GM21390 (cell line): ENCODE results near the gene DENND1A.

Experiments
- ATAC-seq: cut with Tn5 transposase; IDR thresholded peaks from one replicate; pipeline ENCODE4 v1.9.1; 2021; ENCODE audit not compliant: unreplicated experiment

Gene DENND1A

DNA sequence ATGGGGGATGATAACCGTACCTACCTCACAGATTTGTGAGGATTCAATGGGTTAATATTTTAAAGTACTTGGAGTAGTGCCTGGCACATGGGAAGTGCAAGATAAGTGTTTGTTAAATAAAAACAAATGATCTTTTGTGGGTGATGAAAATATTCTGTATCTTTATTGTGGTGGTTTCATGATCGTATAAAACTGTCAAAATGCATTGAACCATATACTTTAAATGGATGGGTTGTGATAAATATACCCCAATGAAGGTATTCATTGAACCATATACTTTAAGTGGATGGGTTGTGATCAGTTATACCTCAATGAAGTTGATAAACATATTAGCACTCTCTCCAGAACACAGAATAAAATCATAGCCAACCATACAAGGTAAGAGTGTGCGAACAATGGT lies 339.4 kb downstream of the DENND1A start:
- no peak for ATAC-seq

DNA sequence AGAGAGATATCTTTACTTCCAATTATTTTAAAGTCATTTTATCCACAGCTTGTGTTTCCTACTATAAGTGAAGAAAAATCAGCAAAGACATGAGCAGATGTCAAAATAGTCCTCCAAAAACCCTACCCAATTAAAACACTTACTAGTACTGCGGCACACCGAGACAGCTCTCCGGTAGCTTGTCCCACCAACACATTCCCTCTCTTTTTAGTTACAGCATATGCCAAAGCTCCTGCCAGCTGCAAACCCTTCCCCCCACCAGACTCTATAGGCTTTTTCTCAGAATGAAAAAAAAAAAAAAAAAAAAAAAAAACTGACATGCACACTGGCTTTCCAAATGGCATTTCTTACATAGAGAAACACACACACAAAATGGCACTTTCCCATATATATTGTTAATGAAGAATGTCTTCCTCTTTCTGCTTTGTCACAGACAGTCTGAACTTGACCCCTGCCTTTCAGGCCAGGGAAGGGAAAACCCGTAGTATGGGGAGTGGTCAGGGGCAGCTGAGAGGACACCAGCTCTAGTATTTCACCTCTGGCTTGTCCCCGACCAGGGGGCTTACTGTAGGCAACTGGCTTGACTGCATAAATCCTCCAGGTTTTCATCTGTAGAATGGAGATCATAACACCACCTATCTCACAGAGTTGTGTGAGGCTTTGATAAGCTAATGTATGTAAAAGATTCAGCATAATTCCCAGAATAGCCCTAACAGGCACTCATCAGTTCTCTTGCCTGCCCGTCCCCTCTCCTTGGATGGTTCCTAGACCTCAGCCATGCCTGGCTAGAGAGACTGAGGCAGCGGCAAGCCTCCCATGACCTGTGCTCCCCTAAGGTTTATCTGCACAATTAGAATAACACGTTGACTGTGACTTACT lies 340.3 kb downstream of the DENND1A start:
- no peak for ATAC-seq

DNA sequence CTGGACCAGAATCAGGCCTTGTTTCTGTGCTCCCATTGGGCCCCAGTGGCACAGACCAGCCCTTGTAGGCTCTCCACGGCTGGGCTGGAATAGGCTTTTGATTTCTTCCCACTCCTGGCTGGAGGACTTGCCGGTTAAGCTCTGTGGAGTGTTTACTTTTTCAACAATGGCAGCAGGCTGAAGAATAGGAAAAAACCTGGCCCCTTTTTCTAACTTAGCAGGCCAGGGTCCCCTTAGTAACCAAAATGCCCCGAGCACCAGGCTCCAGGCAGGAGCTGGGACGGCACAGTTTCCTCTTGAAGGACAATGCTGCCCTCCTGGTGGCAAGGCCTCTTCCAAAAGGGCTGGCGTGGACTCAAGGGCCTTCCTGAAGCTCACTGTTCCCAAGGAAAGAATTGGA lies 343.7 kb downstream of the DENND1A start:
- no peak for ATAC-seq

DNA sequence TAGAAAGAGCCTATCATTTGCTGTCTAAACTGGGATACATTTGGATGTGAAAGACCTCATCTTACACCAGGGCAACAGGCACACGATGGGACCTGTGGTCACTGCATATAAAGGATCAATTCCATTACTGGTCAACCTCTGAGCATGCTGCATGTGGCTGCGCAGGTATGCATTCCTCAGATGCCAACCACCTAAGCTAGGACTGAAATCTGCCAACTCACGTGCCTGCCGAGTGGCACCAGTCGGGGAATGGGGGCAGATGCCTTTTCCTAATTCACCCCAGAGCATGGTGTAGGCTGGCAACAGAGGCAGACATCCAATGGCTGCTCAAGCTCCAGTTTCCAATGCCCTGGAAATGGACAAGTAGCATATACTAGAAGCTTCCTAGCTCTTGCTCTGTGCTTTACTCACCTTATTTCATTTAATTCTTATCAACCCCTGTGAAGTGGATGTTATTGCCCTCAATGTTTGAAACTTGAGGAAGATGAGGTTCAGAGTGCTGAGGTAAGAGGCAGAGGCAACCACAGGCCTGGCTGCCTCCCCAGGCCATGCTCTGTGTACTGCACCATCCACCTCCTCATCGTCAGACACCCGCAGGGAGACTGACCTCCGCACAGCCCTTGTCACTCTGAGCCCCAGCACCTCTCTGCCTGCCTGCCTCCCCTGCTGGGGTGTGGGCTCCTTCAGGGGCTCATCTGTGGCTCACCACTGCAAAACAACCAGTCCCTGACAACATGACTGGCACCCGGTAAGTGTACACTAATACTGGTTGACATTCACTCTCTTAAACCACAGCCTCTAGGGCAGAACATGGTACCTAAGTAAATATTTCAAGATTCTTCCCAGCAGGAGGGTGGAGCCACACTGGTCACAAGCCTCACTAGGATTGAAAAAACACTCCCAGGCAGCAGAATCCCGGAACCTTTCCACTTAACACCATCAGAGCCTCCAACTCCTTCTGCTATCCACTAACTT lies 345.4 kb downstream of the DENND1A start:
- ATAC-seq, result no peak

DNA sequence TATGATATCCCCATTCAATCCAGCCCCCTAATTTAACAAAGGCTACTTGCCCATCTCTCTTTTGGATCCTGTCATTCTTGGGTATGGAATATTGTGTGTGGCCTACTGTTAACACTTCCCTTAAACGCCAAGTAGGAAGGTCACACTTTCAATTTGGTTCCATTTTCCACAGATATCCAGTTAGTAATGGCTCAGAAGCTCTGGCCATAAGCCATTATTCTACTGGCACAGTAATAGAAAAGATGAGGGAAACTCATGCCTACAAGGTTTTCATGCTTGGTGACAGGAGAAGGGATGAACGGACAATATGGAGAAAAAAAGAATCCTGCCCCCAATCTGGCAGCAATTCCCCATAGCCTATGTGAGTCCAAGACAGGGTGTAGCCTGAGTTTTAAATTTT lies 346.3 kb downstream of the DENND1A start:
- no peak for ATAC-seq

DNA sequence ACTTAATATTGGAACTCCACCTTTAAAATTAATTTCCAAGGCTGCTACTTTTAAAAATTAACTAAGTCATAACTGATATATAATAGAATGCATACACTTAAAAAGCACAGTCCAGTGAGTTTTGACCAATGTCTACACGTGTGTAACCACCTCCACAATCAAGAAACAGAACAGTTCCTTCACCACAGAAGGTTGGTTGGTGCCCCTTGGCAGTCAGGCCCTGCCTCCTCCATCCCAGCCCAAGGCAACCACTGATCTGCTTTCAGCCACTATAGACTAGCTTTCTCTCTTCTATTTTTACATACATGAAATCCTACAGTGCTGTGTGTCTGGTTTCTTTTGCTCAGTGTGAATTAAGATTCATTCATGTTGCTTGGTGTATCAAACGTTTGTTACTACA lies 358.7 kb downstream of the DENND1A start:
- peak; percentile 51 for ATAC-seq

DNA sequence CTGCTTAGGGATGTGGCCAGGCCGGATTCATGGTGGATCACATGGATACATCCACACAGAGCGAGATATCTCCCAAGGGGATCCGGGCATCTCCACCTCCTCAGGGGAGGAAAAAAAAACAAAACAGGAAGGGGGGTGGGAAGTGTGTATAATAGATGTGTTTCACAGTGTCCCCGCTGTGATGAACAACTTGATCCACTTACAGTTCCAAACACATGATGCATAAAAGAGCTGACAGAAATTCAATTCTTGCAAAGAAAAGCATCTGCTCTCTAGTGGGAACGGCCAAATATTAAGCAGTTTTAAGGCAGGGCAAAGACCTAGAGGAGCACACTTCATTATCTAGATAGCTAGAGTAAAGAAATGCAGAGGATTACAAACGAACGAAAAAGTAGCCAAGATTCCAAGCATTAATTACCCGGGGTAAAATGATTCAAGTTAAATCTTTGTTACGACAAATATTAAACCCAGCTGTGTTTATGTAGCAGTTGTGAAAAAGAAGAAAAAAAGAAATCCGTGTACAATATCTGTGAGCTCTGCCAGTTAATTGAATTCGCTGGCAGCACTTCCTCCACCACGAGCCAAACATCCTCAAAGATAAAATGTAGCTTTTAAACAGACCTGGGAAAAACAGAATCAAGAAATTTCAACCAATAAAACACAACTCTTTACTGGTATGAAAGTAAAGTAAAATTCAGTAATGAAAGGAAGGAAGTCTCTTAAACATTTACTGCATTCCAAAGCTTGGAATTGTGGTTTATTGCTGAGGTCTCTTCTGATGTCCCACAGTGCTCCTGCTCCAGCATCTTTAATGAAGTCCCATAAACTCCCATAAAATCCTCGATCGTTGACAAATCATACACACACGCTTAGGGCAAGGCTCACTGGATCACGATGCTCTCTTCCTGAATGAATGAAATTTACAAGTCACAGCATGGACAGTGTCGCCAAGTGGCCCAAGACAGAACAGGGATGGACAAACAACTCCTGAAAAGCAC lies 360.9 kb downstream of the DENND1A start:
- no peak for ATAC-seq

DNA sequence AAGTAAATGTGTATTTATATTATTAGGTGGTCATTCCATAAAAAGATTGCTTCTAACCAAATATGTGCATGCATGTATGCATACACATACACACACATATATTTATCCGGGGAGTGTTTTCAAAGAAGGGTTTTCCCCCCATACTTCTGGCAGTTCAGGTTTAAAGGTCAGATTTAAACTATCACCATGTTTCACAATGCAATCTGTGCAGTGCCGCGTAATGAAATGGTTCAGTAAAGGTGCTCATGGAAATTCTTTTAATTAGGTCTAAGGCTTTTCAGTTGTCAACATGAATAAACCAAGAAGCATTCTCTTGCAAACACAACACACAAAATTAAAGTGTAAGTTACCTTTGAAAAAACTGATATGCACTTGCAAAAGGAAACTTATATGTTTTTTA lies 362.9 kb downstream of the DENND1A start:
- ATAC-seq, result no peak

DNA sequence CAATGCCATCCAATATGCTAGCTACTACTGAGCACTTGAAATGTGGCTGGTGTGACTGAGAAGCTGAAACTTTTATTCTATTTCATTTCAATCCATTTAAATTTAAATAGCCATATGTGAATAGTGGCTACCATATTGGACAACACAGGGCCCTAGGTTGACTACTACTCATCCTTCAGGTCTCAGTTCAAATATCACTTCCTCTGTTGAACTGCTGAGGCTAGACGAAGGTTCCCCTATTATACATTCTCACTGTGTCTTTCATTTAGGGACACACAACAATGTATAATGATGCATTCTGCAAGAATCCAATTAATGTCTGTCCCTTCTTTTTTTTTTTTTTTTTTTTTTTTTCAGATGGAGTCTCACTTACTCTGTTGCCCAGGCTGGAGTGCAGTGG lies 365.3 kb downstream of the DENND1A start:
- no peak for ATAC-seq

DNA sequence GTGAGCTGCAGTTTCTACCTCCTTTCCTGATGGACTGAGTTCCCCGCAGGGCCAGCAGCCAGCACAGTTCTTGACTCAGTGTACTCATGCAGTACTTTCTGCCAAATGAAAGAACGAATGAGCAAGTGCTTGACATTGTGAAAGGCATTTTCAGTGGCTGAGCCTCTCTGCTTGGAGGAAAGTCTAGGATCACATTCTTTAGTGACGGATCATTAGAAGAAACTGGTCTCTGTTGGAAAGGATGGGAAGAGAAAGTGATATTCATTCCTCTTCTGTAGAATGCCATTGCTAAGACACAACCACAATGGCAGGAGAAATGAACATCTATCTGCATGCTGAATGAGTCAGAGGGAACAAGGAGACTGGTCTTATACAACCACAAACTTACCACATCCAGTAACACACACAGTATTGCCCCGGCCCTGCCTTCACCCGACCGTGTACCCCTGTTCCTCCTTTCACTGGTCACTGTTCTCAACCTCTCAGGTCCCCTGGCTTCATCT lies 367.0 kb downstream of the DENND1A start:
- ATAC-seq, result peak; percentile 54

DNA sequence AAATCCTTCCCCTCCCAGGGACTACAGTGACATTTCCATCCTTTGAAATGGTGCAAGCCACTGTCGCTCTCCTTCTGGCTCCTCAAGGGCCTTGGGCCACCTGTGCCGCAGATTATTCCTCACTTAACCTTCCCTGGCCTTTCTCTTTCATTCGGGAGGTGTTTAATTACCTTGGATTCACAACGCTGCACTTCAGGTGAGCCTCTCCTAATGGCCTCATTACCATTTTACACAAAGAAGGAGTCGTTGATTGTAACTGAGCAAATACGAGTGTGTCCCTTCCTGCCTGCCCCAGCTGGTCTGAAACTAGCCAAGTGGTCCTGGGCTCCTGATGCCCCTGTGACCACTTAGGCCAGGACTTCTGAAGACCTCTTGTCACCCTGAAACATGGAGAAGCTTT lies 368.9 kb downstream of the DENND1A start:
- no peak for ATAC-seq

DNA sequence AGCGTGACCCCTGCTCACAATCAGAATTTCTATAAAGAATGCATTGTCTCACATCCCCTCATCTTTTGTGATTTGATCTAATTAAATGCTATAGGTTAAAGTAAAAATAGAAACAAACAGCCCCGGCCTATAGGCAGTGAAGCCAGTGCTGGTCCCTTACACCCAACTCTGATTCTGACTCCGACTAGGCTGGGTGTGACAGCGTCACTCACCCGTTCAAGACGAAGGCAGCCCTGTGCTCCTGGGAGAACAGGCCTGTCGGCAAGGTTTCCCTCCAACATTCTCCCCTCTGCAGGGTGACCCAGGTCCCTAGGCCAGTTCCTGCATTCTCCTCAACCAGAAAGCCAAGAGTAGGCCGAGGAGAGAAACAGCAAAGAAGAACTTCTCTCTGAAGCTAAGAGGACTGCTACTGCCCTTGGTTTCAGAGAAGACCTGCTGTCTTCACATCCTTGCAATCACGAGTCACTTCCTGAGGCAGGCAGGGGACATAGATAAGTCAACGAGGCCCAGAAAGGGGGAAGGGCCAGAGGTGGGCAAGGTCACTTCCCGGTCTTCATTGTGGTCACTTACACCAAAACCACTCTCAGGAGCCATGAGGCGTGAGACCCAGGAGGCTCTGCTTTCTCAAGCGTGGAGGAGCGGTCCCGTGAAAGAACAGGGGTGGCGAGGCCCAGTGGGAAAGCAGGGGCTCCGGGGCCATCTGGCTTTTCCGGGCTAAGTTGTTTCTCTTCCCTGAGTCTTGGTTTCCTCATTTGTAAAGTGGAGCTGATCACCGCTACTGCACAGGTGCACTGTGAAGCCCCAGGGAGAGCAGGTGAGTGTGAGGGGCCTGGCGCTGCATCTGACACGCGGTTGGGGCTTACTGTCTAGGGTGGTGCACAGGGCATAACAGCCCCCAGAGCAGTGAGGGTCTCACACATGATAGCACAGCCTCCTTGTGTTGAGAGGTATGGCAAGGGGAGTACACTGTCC lies 373.2 kb downstream of the DENND1A start:
- no peak for ATAC-seq

DNA sequence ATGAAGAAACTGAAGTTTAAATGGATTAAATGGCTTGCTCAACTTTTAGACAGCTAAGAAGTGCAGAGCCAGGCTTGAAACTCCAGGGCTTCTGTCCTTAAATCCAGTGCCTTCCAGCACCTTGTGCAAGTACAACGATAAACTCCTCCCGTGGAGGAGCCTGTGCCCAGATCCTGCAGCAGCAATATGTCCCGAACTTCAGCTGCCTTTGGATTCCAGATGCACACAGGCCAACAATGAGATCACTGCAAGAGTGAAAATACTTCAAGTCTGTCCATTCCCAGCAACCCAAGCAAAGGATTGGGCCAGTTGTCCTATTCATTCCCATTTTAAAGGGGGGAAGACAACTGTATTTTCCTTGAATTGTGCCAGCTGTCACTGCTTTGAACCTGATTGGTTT lies 374.3 kb downstream of the DENND1A start:
- ATAC-seq, result no peak

DNA sequence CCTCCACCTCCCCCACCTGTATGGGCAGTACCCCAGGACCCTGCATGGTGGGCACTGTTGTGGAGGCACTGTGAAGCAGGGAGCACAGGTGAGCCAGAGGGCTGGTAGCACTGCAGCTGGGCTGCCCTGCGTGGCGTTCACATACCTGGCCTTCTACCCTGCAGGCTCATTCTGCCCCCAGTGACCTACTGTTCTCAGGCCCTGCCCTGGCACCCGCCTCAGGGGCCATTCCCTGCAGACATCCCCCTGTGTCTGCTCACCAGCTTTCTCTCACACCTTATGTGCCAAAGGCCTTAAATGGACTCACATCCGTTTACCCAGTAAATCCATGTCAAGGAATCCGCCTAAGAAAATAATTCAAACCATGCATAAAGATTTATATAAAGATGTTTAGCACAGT lies 377.4 kb downstream of the DENND1A start:
- ATAC-seq, result no peak

DNA sequence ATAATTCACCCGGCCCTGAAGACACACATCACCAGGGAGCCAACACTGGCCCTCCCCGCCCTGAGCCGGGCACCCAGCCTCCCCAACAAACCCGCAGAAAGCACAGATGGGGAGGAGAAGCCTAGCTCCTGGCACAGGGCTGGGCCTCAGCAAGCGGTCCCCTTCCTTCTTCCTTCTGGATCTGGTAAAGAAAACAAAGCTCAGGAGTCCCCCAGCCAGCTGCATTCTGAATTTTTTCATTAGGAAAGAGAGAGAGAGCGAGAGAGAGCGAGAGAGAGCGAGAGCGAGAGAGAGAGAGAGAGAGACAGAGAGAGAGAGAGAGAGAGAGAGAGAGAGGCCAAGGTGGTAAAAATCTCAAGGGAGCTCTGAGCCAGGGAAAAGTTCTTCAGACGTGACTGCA lies 378.2 kb downstream of the DENND1A start:
- ATAC-seq, result no peak

DNA sequence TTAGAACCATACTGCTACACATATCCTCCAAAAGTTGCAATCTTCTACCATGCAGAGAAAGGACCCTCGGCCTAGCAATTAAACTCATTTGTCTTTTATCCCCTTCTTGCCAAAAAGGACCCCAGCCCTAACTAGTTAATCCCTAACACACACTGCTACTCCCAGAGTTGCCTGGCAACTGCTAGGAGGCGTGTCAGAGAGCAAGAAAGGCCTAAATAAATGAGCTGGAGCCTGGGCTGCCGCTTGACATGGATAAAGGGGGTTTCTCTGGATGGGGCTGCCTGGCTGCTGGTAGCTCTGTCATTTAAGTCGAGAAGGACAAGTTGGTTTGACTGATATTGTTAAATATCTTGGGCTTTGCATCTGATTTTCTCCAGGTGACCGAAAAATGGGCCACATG lies 379.1 kb downstream of the DENND1A start:
- ATAC-seq, result no peak

DNA sequence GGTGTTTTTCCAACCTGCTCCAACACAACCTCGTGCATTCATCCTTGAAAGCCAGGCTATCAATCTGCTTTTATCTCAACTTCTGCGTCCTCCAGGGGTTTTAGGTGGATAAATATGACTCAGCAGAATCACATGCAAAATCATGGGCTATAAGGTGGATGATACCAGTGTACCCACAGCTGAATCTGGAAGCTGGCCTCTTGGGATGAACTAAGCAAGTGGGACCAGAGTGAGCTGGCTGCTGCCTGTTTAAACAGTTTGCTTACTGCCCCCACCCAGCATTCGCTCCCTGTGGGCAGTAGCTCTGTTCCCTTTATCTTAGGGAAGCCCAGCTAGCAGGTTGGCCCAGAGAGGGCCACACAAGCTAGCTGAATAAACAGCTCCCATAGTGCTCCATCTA lies 379.9 kb downstream of the DENND1A start:
- no peak for ATAC-seq

DNA sequence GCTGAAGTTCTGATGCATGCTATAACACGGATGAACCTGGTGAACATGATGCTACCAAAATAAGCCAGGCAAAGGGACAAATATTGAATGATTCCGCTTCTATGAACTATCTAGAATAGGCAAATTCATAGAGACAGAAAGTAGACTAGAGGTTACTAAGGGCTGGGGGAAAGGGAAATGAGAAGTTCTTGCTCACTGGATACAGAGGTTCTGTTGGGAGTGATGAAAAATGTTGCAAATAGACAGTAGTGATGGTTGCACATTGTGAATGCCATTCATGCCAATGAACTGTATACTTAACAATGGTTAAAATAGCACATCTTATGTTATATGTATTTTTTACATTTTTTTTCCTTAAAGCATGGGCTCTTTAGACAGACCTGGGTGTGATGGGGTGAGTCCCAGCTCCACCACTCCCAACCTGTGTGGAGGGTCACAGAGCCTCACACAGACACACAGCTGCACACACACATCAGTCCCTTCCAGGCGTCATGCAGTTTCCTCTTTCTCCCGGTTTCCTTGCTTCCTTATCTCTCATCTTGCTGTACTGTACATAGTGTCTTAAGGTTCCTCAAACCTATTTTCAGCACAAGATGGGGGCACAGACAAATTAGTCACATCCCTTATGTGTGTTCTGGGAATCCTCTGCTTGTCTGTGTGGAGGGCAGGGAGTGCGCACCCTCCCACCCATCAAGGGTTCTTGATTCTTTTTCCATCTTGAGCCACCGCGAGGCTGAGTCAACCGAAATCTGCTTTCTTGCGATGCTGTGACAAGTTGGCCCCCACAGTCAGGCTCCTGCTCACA lies 381.0 kb downstream of the DENND1A start:
- ATAC-seq, result no peak
